ENCODE results near the gene NACC2.

- TF ChIP-seq, protein P1, sequence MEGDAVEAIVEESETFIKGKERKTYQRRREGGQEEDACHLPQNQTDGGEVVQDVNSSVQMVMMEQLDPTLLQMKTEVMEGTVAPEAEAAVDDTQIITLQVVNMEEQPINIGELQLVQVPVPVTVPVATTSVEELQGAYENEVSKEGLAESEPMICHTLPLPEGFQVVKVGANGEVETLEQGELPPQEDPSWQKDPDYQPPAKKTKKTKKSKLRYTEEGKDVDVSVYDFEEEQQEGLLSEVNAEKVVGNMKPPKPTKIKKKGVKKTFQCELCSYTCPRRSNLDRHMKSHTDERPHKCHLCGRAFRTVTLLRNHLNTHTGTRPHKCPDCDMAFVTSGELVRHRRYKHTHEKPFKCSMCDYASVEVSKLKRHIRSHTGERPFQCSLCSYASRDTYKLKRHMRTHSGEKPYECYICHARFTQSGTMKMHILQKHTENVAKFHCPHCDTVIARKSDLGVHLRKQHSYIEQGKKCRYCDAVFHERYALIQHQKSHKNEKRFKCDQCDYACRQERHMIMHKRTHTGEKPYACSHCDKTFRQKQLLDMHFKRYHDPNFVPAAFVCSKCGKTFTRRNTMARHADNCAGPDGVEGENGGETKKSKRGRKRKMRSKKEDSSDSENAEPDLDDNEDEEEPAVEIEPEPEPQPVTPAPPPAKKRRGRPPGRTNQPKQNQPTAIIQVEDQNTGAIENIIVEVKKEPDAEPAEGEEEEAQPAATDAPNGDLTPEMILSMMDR (conservative IDR thresholded peaks at IDR 0.05; ENCODE audit: low read length), result no peak
- no peak for TF ChIP-seq EZH2phosphoT487 (IDR thresholded peaks at IDR 0.05; ENCODE audit: borderline replicate concordance)
Measured at GRCh38 chr9:136031094-136031493, 64.0 kb downstream of the NACC2 start.
